Ectodermal cell (in vitro differentiated cells): ENCODE results near the gene HSF4.

Source experiments
- H3K27ac ChIP-seq: 2 replicates; pipeline ENCODE4 v1.7.0; 2013; ENCODE audit warnings: mild to moderate bottlenecking, low read depth, low read length; ENCODE audit not compliant: insufficient read depth, poor library complexity, severe bottlenecking
- H3K27me3 ChIP-seq: 2 replicates; pipeline ENCODE4 v1.7.0; 2013; ENCODE audit warnings: mild to moderate bottlenecking, low read length; ENCODE audit not compliant: insufficient read depth, control insufficient read depth, poor library complexity, severe bottlenecking
- H3K36me3 ChIP-seq: one replicate; pipeline ENCODE4 v1.7.0; 2013; ENCODE audit warnings: low read length; ENCODE audit not compliant: control insufficient read depth, insufficient read depth
- H3K4me1 ChIP-seq: one replicate; pipeline ENCODE4 v1.7.0; 2013; ENCODE audit warnings: low read length; ENCODE audit not compliant: control insufficient read depth, insufficient read depth
- H3K4me3 ChIP-seq: 2 replicates; pipeline ENCODE4 v1.7.0; 2013; ENCODE audit warnings: low read depth, low read length, control low read depth; ENCODE audit not compliant: insufficient read depth
- H3K9me3 ChIP-seq: 2 replicates; pipeline ENCODE4 v1.7.0; 2013; ENCODE audit warnings: mild to moderate bottlenecking, low read length, moderate library complexity; ENCODE audit not compliant: control insufficient read depth
- WGBS, 2 experiments: methylation state at CpG; one replicate each; pipeline ENCODE4 v1.1.7; 2013; ENCODE audit warnings: missing lambda C conversion rate in 2 of 2; 5-methylcytosine and 5-hydroxymethylcytosine counted together

Gene HSF4

GRCh38 chr16:67209565-67209964 lies 45.0 kb downstream of the HSF4 start:
- Histone ChIP-seq H3K27ac (no peak overlapping the region), H3K4me1 (peaks cover 15% of the 10 kb centered on the region), H3K36me3 (no peaks in the 10 kb centered on the region), H3K9me3 (no peaks in the 10 kb centered on the region), H3K4me3 (no peak overlapping the region), H3K27me3 (no peaks in the 10 kb centered on the region)
- WGBS, 2 experiments = 86% methylated on average over 8 of the region's 8 CpGs

GRCh38 chr16:67210069-67210937 lies 45.8 kb downstream of the HSF4 start:
- no peaks in the 10 kb centered on the region for H3K36me3 ChIP-seq
- H3K9me3 ChIP-seq = no peaks in the 10 kb centered on the region
- H3K4me3 ChIP-seq = no peak overlapping the region
- peaks cover 15% of the 10 kb centered on the region for H3K4me1 ChIP-seq
- WGBS, 2 experiments = 91 to 92% methylated on average over 25 of the region's 25 CpGs
- no peaks in the 10 kb centered on the region for H3K27me3 ChIP-seq
- no peak overlapping the region for H3K27ac ChIP-seq

GRCh38 chr16:67211674-67212073 lies 47.1 kb downstream of the HSF4 start:
- no peak overlapping the region for H3K4me3 ChIP-seq
- H3K36me3 ChIP-seq = no peaks in the 10 kb centered on the region
- 84 to 87% methylated on average over 7 of the region's 7 CpGs for WGBS, 2 experiments
- no peak overlapping the region for H3K27ac ChIP-seq
- H3K9me3 ChIP-seq = no peaks in the 10 kb centered on the region
- no peaks in the 10 kb centered on the region for H3K27me3 ChIP-seq
- H3K4me1 ChIP-seq = peaks cover 11% of the 10 kb centered on the region

- Histone ChIP-seq H3K9me3 (no peaks in the 10 kb centered on the region), H3K27me3 (no peaks in the 10 kb centered on the region), H3K36me3 (no peaks in the 10 kb centered on the region), H3K4me1 (no peaks in the 10 kb centered on the region), H3K27ac (no peak overlapping the region), H3K4me3 (no peak overlapping the region)
Measured at GRCh38 chr16:67212766-67213165, 48.2 kb downstream of the HSF4 start.

- H3K27me3 ChIP-seq = no peaks in the 10 kb centered on the region
- H3K4me3 ChIP-seq = no peak overlapping the region
- WGBS, 2 experiments = 86 to 89% methylated on average over 8 of the region's 8 CpGs
Measured at GRCh38 chr16:67213197-67214019, 48.9 kb downstream of the HSF4 start.

GRCh38 chr16:67215706-67216105 lies 51.2 kb downstream of the HSF4 start:
- no peaks in the 10 kb centered on the region for H3K27me3 ChIP-seq
- no peak overlapping the region for H3K27ac ChIP-seq
- no peaks in the 10 kb centered on the region for H3K4me1 ChIP-seq
- H3K9me3 ChIP-seq = no peaks in the 10 kb centered on the region
- no peak overlapping the region for H3K4me3 ChIP-seq
- WGBS, 2 experiments = 77% methylated on average over 5 of the region's 5 CpGs
- no peaks in the 10 kb centered on the region for H3K36me3 ChIP-seq

More at GRCh38 chr16:67213197-67214019, 48.9 kb downstream of the HSF4 start:
- Histone ChIP-seq H3K4me1 (no peaks in the 10 kb centered on the region), H3K27ac (no peak overlapping the region), H3K36me3 (no peaks in the 10 kb centered on the region), H3K9me3 (no peaks in the 10 kb centered on the region)

GRCh38 chr16:67216612-67217490 lies 52.3 kb downstream of the HSF4 start:
- H3K4me1 ChIP-seq = no peaks in the 10 kb centered on the region
- no peak overlapping the region for H3K27ac ChIP-seq
- H3K27me3 ChIP-seq = no peaks in the 10 kb centered on the region
- WGBS, 2 experiments = 89% methylated on average over 18 of the region's 18 CpGs
- H3K9me3 ChIP-seq = no peaks in the 10 kb centered on the region
- H3K4me3 ChIP-seq = no peak overlapping the region
- no peaks in the 10 kb centered on the region for H3K36me3 ChIP-seq
